ENCODE results near the gene HNRNPA0. TPM values are rescaled to one million over a fixed set of nuclear protein-coding genes. Genes with fewer than 3 reads are reported as not detected.

The HNRNPA0 gene
- total RNA-seq, 2 experiments from 2014 or later, result 20.6 to 50.3 TPM

GRCh38 chr5:137752905-137753690 lies 1.1 kb downstream of the HNRNPA0 start:
- 0 out of 2 replicates have a peak, but pooled peaks cover 6% of the 10 kb centered on the region for H3K9me3 ChIP-seq (ENCODE audit: low read length)
- intact Hi-C loops (cut with micrococcal nuclease; ENCODE audit: unreplicated experiment), result loop anchor here (1.0 to 10.0 kb wide), 4 partner anchors 280 to 1588 kb away; partner anchors contain the start of genes BRD8 and FAM13B
- peak overlapping the region; percentile 75 for H3K4me2 ChIP-seq (ENCODE audit: low read length)
- POLR2A ChIA-PET, result interaction anchor here (0.6 to 1.5 kb wide), 10 partner anchors 11 to 693 kb away, joined by 3 to 5 read pairs (median 3); partner anchors contain the start of gene FAM13B
- DNase-seq (ENCODE audit: low spot score), result peak; percentile 58
- H3K4me1 ChIP-seq (ENCODE audit: insufficient read depth, low read length, poor library complexity, severe bottlenecking), result peaks cover 23% of the 10 kb centered on the region
- peak overlapping the region; percentile 72 for H3K27ac ChIP-seq (ENCODE audit: low read depth, low read length, poor library complexity, severe bottlenecking)
- peaks cover 57% of the 10 kb centered on the region for H3K79me2 ChIP-seq (ENCODE audit: insufficient read depth, low read depth, low read length)
- BruUV-seq (replicated peaks), result TSS peak; percentile 45
- no peak overlapping the region for H2AFZ ChIP-seq (ENCODE audit: low read length)
- CTCF ChIA-PET (ENCODE audit: unreplicated experiment), result interaction anchor here (0.6 kb wide), 1 partner anchor 42 kb away, joined by 5 read pairs; no protein-coding TSS in a partner anchor
- H4K20me1 ChIP-seq (ENCODE audit: insufficient read depth, low read length), result peaks cover 51% of the 10 kb centered on the region
- TF ChIP-seq EZH2phosphoT487 (IDR thresholded peaks at IDR 0.05; ENCODE audit: borderline replicate concordance, low read depth, low read length), result no peak
- TF ChIP-seq, protein P1, sequence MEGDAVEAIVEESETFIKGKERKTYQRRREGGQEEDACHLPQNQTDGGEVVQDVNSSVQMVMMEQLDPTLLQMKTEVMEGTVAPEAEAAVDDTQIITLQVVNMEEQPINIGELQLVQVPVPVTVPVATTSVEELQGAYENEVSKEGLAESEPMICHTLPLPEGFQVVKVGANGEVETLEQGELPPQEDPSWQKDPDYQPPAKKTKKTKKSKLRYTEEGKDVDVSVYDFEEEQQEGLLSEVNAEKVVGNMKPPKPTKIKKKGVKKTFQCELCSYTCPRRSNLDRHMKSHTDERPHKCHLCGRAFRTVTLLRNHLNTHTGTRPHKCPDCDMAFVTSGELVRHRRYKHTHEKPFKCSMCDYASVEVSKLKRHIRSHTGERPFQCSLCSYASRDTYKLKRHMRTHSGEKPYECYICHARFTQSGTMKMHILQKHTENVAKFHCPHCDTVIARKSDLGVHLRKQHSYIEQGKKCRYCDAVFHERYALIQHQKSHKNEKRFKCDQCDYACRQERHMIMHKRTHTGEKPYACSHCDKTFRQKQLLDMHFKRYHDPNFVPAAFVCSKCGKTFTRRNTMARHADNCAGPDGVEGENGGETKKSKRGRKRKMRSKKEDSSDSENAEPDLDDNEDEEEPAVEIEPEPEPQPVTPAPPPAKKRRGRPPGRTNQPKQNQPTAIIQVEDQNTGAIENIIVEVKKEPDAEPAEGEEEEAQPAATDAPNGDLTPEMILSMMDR (conservative IDR thresholded peaks at IDR 0.05; ENCODE audit: low read length), result no peak
- H3K9me2 ChIP-seq (ENCODE audit: insufficient read depth, low read length), result no peaks in the 10 kb centered on the region
- H3K4me3 ChIP-seq (ENCODE audit: low read depth, low read length, poor library complexity, severe bottlenecking), result peak overlapping the region; percentile 99
- H3K36me3 ChIP-seq (ENCODE audit: insufficient read depth, low read length), result peaks cover 53% of the 10 kb centered on the region

GRCh38 chr5:137751869-137752491 lies 2.2 kb downstream of the HNRNPA0 start:
- POLR2A ChIA-PET, result interaction anchor here (0.6 to 1.4 kb wide), 5 partner anchors 9 to 1715 kb away, joined by 3 to 7 read pairs (median 3); no protein-coding TSS in a partner anchor
- no peaks in the 10 kb centered on the region for H3K9me2 ChIP-seq (ENCODE audit: insufficient read depth, low read length)
- no peak for TF ChIP-seq EZH2phosphoT487 (IDR thresholded peaks at IDR 0.05; ENCODE audit: borderline replicate concordance, low read depth, low read length)
- TF ChIP-seq, protein P1 (conservative IDR thresholded peaks at IDR 0.05; ENCODE audit: low read length), result peak; percentile 96
- BruUV-seq (replicated peaks), result TSS peak; percentile 59
- H3K79me2 ChIP-seq (ENCODE audit: insufficient read depth, low read depth, low read length), result peaks cover 57% of the 10 kb centered on the region
- H3K4me3 ChIP-seq (ENCODE audit: low read depth, low read length, poor library complexity, severe bottlenecking), result peak overlapping the region; percentile 99
- H3K4me1 ChIP-seq (ENCODE audit: insufficient read depth, low read length, poor library complexity, severe bottlenecking), result peaks cover 23% of the 10 kb centered on the region
- H3K9me3 ChIP-seq (ENCODE audit: low read length), result 0 out of 2 replicates have a peak, but pooled peaks cover 6% of the 10 kb centered on the region
- CTCF ChIA-PET (ENCODE audit: unreplicated experiment), result no interaction called here
- peak; percentile 57 for DNase-seq (ENCODE audit: low spot score)
- H4K20me1 ChIP-seq (ENCODE audit: insufficient read depth, low read length), result peaks cover 51% of the 10 kb centered on the region
- no peak overlapping the region for H2AFZ ChIP-seq (ENCODE audit: low read length)
- peaks cover 53% of the 10 kb centered on the region for H3K36me3 ChIP-seq (ENCODE audit: insufficient read depth, low read length)
- peak overlapping the region; percentile 72 for H3K27ac ChIP-seq (ENCODE audit: low read depth, low read length, poor library complexity, severe bottlenecking)
- intact Hi-C loops (cut with micrococcal nuclease; ENCODE audit: unreplicated experiment), result loop anchor here (2.0 to 10.0 kb wide), 3 partner anchors 281 to 1587 kb away; partner anchors contain the start of gene FAM13B
- H3K4me2 ChIP-seq (ENCODE audit: low read length), result peak overlapping the region; percentile 75

Measured in OCI-LY7 (cell line).